GM12878 (cell line): ENCODE data around the gene CELF2. TPM values are rescaled to one million over a fixed set of nuclear protein-coding genes. Genes with fewer than 3 reads are reported as not detected.

ENCODE experiments used
- ATAC-seq: fragments of 200-7000 bp; cut with Tn5 transposase; 3 replicates; pipeline ENCODE4 v1.9.1; 2020; ENCODE audit warnings: mild to moderate bottlenecking, moderate library complexity
- BruUV-seq: library from RNA; stranded (reverse); fragments of 400-500 nt; replicated peaks from 2 replicates; lab custom pipeline; 2021; lab: Mats Ljungman, UMichigan
- CTCF ChIA-PET: fragments of 300-600 bp; sonication (Branson Sonifier 250); formaldehyde crosslinking; extraction: SDS; loops from one replicate; lab custom pipeline; 2021; ENCODE audit warnings: inconsistent platforms; lab: Yijun Ruan, JAX
- POLR2A ChIA-PET: fragments of 350-600 bp; formaldehyde crosslinking; extraction: SDS; loops from one replicate; lab custom pipeline; 2021; ENCODE audit warnings: inconsistent platforms; lab: Charles Lee
- RAD21 ChIA-PET: fragments of 300-600 bp; sonication (Branson Sonifier 250); formaldehyde crosslinking; loops from one replicate; lab custom pipeline; 2023; ENCODE audit warnings: antibody characterized with exemption; ENCODE audit not compliant: unreplicated experiment; lab: Charles Lee
- SMC1A ChIA-PET: fragments of 300-600 bp; sonication (Branson Sonifier 250); formaldehyde crosslinking; loops from one replicate; lab custom pipeline; 2023; ENCODE audit not compliant: unreplicated experiment, uncharacterized antibody; lab: Charles Lee
- DNase-seq: peaks from one replicate; pipeline ENCODE4 v3.0.0-alpha.2; 2011; ENCODE audit warnings: low read depth, low spot score
- FAIRE-seq: peaks from 3 replicates; lab custom pipeline; 2011; peaks lifted over from hg19 to GRCh38; lab: Jason Lieb, UNC
- H2AFZ ChIP-seq: 2 replicates; pipeline ENCODE4 v1.6.0; 2011; ENCODE audit warnings: low read depth, low read length, control low read depth; ENCODE audit not compliant: control insufficient read depth
- H3K27ac ChIP-seq: 2 replicates; pipeline ENCODE4 v1.5.1; 2011; ENCODE audit warnings: control low read depth; ENCODE audit not compliant: control insufficient read depth, insufficient read depth
- H3K27me3 ChIP-seq, 2 experiments: replicated peaks in 1 of 2; 2 replicates each; pipeline versions ENCODE4 v1.6.0 to v1.6.1; 2011; ENCODE audit warnings: low read length in 1 of 2; ENCODE audit not compliant: control insufficient read depth in 2 of 2, insufficient read depth in 2 of 2
- H3K36me3 ChIP-seq, 2 experiments: 2 replicates each; pipeline ENCODE4 v1.5.1; 2011; ENCODE audit warnings: low read length in 1 of 2; ENCODE audit not compliant: control insufficient read depth in 2 of 2, insufficient read depth in 2 of 2
- H3K4me1 ChIP-seq: 2 replicates; pipeline ENCODE4 v1.6.1; 2011; ENCODE audit warnings: mild to moderate bottlenecking, low read length, moderate library complexity, mixed read lengths; ENCODE audit not compliant: control insufficient read depth, insufficient read depth
- H3K4me2 ChIP-seq: 2 replicates; pipeline ENCODE4 v1.6.0; 2011; ENCODE audit warnings: control low read depth; ENCODE audit not compliant: control insufficient read depth, insufficient read depth
- H3K4me3 ChIP-seq: fragments of 200-600 bp; sonication (generic); 2 replicates; pipeline ENCODE4 v1.5.1; 2016
- H3K79me2 ChIP-seq: 2 replicates; pipeline ENCODE4 v1.6.0; 2011; ENCODE audit warnings: low read length; ENCODE audit not compliant: control insufficient read depth, insufficient read depth
- H3K9ac ChIP-seq: 2 replicates; pipeline ENCODE4 v1.8.0; 2011; ENCODE audit warnings: low read length, control low read depth, mixed read lengths; ENCODE audit not compliant: control insufficient read depth, insufficient read depth
- H3K9me3 ChIP-seq: replicated peaks from 3 replicates; pipeline ENCODE4 v1.5.1; 2011; ENCODE audit warnings: mild to moderate bottlenecking, low read length; ENCODE audit not compliant: control insufficient read depth, insufficient read depth
- H4K20me1 ChIP-seq: 2 replicates; pipeline ENCODE4 v1.6.0; 2011; ENCODE audit not compliant: control insufficient read depth, insufficient read depth
- BMI1 ChIP-seq: fragments of 450-650 bp; IDR thresholded peaks from 2 replicates; pipeline ENCODE4 v1.6.1; 2016; ENCODE audit warnings: mild to moderate bottlenecking, moderate library complexity, borderline replicate concordance
- DPF2 ChIP-seq: fragments of 450-650 bp; IDR thresholded peaks from 2 replicates; pipeline ENCODE4 v1.6.1; 2017; ENCODE audit warnings: mild to moderate bottlenecking
- E4F1 ChIP-seq: fragments of 450-650 bp; IDR thresholded peaks from 2 replicates; pipeline ENCODE4 v1.6.1; 2018; ENCODE audit warnings: borderline replicate concordance, mild to moderate bottlenecking; ENCODE audit not compliant: partially characterized antibody
- IKZF1 ChIP-seq: fragments of 450-650 bp; conservative IDR thresholded peaks from 2 replicates; pipeline ENCODE4 v1.6.1; 2017; ENCODE audit warnings: antibody characterized with exemption, mild to moderate bottlenecking
- KDM1A ChIP-seq: fragments of 200-600 bp; sonication (generic); IDR thresholded peaks from 2 replicates; pipeline ENCODE4 v1.6.1; 2016; ENCODE audit warnings: borderline replicate concordance
- MLLT1 ChIP-seq: fragments of 450-650 bp; IDR thresholded peaks from 2 replicates; pipeline ENCODE4 v1.6.1; 2016; ENCODE audit warnings: mild to moderate bottlenecking
- MYC ChIP-seq: IDR thresholded peaks from 2 replicates; pipeline ENCODE4 v1.6.1; 2011; ENCODE audit warnings: mild to moderate bottlenecking, low read length, moderate library complexity, inconsistent platforms; ENCODE audit not compliant: insufficient read depth, insufficient replicate concordance, insufficient read length, severe bottlenecking
- NR2C2 ChIP-seq: IDR thresholded peaks from 2 replicates; pipeline ENCODE4 v1.6.1; 2011; ENCODE audit warnings: borderline replicate concordance, low read depth; ENCODE audit not compliant: control insufficient read depth, insufficient read length
- RUNX3 ChIP-seq: IDR thresholded peaks from 2 replicates; pipeline ENCODE4 v1.6.1; 2012; ENCODE audit warnings: low read length, inconsistent platforms
- TBL1XR1 ChIP-seq: IDR thresholded peaks from 2 replicates; pipeline ENCODE4 v1.6.1; 2012; ENCODE audit warnings: low read depth, low read length, improper control_type of control experiment
- TCF3 ChIP-seq: IDR thresholded peaks from 2 replicates; pipeline ENCODE4 v1.6.1; 2012; ENCODE audit warnings: low read depth, mild to moderate bottlenecking, low read length, borderline replicate concordance; ENCODE audit not compliant: insufficient read depth
- ZBTB11 ChIP-seq: fragments of 450-650 bp; formaldehyde crosslinking; IDR thresholded peaks from 2 replicates; pipeline ENCODE4 v1.5.0; 2022; ENCODE audit warnings: mild to moderate bottlenecking, missing genetic modification characterization
- WGBS: methylation state at CpG from one replicate; pipeline ENCODE4 v1.1.6; 2016; ENCODE audit warnings: low lambda C conversion rate; ENCODE audit not compliant: insufficient replicate concordance, insufficient coverage; ENCODE audit errors: missing lambda C conversion rate; 5-methylcytosine and 5-hydroxymethylcytosine counted together
- in situ Hi-C: fragments of 300-500 bp; cut with MboI; formaldehyde crosslinking; loops from 9 replicates; pipeline ENCODE4 v1.14.3; 2018; ENCODE audit warnings: mixed read lengths
- intact Hi-C: fragments of 100-400 bp; cut with micrococcal nuclease; formaldehyde crosslinking; loops from one replicate; pipeline ENCODE4 v1.14.2; 2022; ENCODE audit not compliant: unreplicated experiment
- polyA plus RNA-seq, 11 experiments: library from polyadenylated mRNA; depleted of rRNA in 4 of 11; unstranded in 6 of 11; stranded (reverse) in 5 of 11; fragments of >200 nt; fragmentation: Nextera tagmentation in 4 of 11; fragmentation: Illumina TruSeq in 1 of 11; extraction: Ambion mirVana in 4 of 11; extraction: Trizol in 1 of 11; gene quantifications; 1 replicate in 1 of 11; 2 replicates in 10 of 11; pipeline versions ENCODE4 v1.2.1 to v1.2.3, GENCODE V29; 2011 to 2016; ENCODE audit warnings: inconsistent platforms in 2 of 11, missing spikeins in 2 of 11, low read depth in 1 of 11
- total RNA-seq, 4 experiments: library from RNA; depleted of rRNA in 3 of 4; stranded (reverse); fragments of >200 nt in 3 of 4; fragmentation: Illumina TruSeq in 1 of 4; extraction: Trizol in 1 of 4; gene quantifications; 2 replicates each; pipeline versions ENCODE4 v1.2.1 to v1.2.3, GENCODE V29; 2013 to 2021

The CELF2 gene
- total and polyA plus RNA-seq, 10 of the 15 experiments (the other 5 are each of a cell fraction or from before 2014, with no cell fraction given), result 20.8 to 129 (median 86.3) TPM

GRCh38 chr10:11334436-11334835 lies 316.8 kb downstream of the CELF2 start:
- POLR2A ChIA-PET, result no interaction called here

More at GRCh38 chr10:11334436-11334835, 316.8 kb downstream of the CELF2 start:
- Histone ChIP-seq H2AFZ (no peak overlapping the region), H3K36me3 (peaks cover 0 to 20% of the 10 kb centered on the region in 2 experiments; a peak in 3 of 4 replicates), H3K27ac (no peak overlapping the region), H3K9ac (no peak overlapping the region), H3K4me3 (no peak overlapping the region), H3K9me3 (no peaks in the 10 kb centered on the region), H3K4me1 (no peaks in the 10 kb centered on the region), H3K27me3 (no peaks in the 10 kb centered on the region), H3K79me2 (no peaks in the 10 kb centered on the region), H4K20me1 (no peaks in the 10 kb centered on the region), H3K4me2 (no peak overlapping the region)
- WGBS, result 81% methylated on average over 8 of the region's 8 CpGs
- in situ Hi-C loops, result no loop called here
- ChIA-PET RAD21 (no interaction called here), SMC1A (no interaction called here), CTCF (no interaction called here)
- DNase-seq, result no peak
- no peak for FAIRE-seq
- BruUV-seq, result no TSS peak
- intact Hi-C loops, result loop anchor here (10.0 kb wide), 1 partner anchor 140 kb away; no protein-coding TSS in a partner anchor
- no peak for TF ChIP-seq RUNX3
- no peak for TF ChIP-seq BMI1
- TF ChIP-seq TCF3, result no peak
- no peak for TF ChIP-seq NR2C2
- TF ChIP-seq E4F1, result no peak
- no peak for TF ChIP-seq DPF2
- TF ChIP-seq MYC, result no peak
- no peak for TF ChIP-seq TBL1XR1
- TF ChIP-seq IKZF1, result no peak
- no peak for TF ChIP-seq KDM1A
- no peak for TF ChIP-seq ZBTB11
- TF ChIP-seq MLLT1, result no peak
- ATAC-seq, result no peak
